ENCODE results near the gene ADAM10. TPM values are rescaled to one million over a fixed set of nuclear protein-coding genes. Genes with fewer than 3 reads are reported as not detected.

Gene ADAM10
- total RNA-seq, 2 donors from 2014 or later: 191 to 211 TPM

DNA sequence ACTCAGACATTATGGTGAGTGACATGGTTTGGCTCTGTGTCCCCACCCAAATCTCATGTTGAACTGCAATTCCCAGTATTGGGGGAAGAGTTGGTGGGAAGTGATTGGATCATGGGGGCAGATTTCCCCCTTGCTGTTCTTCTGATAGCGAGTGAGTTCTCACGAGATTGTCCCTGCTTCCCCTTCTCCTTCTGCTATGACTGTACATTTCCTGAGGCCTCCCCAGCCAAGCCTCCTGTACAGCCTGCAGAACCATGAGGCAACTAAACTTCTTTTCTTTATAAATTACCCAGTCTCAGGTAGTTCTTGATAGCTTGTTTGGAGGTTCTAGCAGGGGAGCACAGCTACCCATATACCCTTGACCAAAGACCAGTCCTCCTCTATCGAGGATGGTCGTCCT is 45.9 kb downstream of the ADAM10 start:
- no peak overlapping the region for H3K27ac ChIP-seq (ENCODE audit: low read depth, low read length)
- DNase-seq: no peak
- no peak overlapping the region for H3K27ac Mint-ChIP-seq
- no peak overlapping the region for H3K4me3 ChIP-seq (ENCODE audit: low read length)
- H3K4me1 ChIP-seq (ENCODE audit: control insufficient read depth, insufficient read depth, low read length): no peaks in the 10 kb centered on the region
- peaks cover 14% of the 10 kb centered on the region for H3K9me3 Mint-ChIP-seq
- no peak overlapping the region for H3K9ac ChIP-seq (ENCODE audit: extremely low read depth, low read length, poor library complexity, severe bottlenecking)
- no peaks in the 10 kb centered on the region for H3K27me3 Mint-ChIP-seq (ENCODE audit: insufficient read depth)
- H3K27me3 ChIP-seq (ENCODE audit: control insufficient read depth, insufficient read depth, low read length, poor library complexity, severe bottlenecking): no peaks in the 10 kb centered on the region
- 96 to 100% methylated on average over 2 to 4 of the region's 4 CpGs for WGBS, 2 experiments (ENCODE audit: insufficient coverage in 1 of 2, insufficient read length in 1 of 2)
- TF ChIP-seq, protein P1, sequence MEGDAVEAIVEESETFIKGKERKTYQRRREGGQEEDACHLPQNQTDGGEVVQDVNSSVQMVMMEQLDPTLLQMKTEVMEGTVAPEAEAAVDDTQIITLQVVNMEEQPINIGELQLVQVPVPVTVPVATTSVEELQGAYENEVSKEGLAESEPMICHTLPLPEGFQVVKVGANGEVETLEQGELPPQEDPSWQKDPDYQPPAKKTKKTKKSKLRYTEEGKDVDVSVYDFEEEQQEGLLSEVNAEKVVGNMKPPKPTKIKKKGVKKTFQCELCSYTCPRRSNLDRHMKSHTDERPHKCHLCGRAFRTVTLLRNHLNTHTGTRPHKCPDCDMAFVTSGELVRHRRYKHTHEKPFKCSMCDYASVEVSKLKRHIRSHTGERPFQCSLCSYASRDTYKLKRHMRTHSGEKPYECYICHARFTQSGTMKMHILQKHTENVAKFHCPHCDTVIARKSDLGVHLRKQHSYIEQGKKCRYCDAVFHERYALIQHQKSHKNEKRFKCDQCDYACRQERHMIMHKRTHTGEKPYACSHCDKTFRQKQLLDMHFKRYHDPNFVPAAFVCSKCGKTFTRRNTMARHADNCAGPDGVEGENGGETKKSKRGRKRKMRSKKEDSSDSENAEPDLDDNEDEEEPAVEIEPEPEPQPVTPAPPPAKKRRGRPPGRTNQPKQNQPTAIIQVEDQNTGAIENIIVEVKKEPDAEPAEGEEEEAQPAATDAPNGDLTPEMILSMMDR (conservative IDR thresholded peaks at IDR 0.05): no peak
- no peaks in the 10 kb centered on the region for H3K4me1 Mint-ChIP-seq
- H3K36me3 Mint-ChIP-seq (ENCODE audit: low read depth): peaks cover 59% of the 10 kb centered on the region
- H3K9me3 ChIP-seq (ENCODE audit: control insufficient read depth, low read length): peaks cover 30% of the 10 kb centered on the region
- no peak overlapping the region for H3K4me3 Mint-ChIP-seq
- H3K36me3 ChIP-seq (ENCODE audit: control insufficient read depth, insufficient read depth, low read length): peaks cover 46% of the 10 kb centered on the region

DNA sequence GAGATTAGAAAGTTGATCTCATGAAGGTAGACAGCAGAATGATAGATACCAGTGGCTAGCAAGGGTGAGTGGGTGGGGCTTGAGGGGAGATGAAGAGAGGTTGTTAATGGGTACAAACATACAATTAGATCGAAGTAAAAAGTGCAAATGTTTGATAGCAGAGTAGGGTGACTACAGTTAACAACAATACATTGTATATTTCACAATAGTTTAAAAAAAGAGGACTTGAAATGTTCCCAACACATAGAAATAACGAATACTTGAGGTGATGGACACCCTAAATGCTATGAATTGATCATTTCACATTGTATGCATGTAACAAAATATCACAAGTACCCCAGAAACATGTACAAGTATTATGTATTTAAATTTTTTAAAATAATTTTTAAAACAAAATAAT is 47.3 kb downstream of the ADAM10 start:
- 100% methylated on average over 1 of the region's 2 CpGs for WGBS, 2 experiments (ENCODE audit: insufficient coverage in 1 of 2, insufficient read length in 1 of 2)
- peaks cover 14% of the 10 kb centered on the region for H3K9me3 Mint-ChIP-seq
- H3K27ac Mint-ChIP-seq: no peak overlapping the region
- TF ChIP-seq, protein P1 (conservative IDR thresholded peaks at IDR 0.05): no peak
- H3K9me3 ChIP-seq (ENCODE audit: control insufficient read depth, low read length): peaks cover 32% of the 10 kb centered on the region
- no peaks in the 10 kb centered on the region for H3K4me1 ChIP-seq (ENCODE audit: control insufficient read depth, insufficient read depth, low read length)
- DNase-seq: no peak
- no peak overlapping the region for H3K4me3 Mint-ChIP-seq
- no peak overlapping the region for H3K9ac ChIP-seq (ENCODE audit: extremely low read depth, low read length, poor library complexity, severe bottlenecking)
- peaks cover 6% of the 10 kb centered on the region for H3K4me1 Mint-ChIP-seq
- H3K36me3 ChIP-seq (ENCODE audit: control insufficient read depth, insufficient read depth, low read length): peaks cover 38% of the 10 kb centered on the region
- no peaks in the 10 kb centered on the region for H3K27me3 ChIP-seq (ENCODE audit: control insufficient read depth, insufficient read depth, low read length, poor library complexity, severe bottlenecking)
- H3K4me3 ChIP-seq (ENCODE audit: low read length): no peak overlapping the region
- no peaks in the 10 kb centered on the region for H3K27me3 Mint-ChIP-seq (ENCODE audit: insufficient read depth)
- no peak overlapping the region for H3K27ac ChIP-seq (ENCODE audit: low read depth, low read length)
- H3K36me3 Mint-ChIP-seq (ENCODE audit: low read depth): peaks cover 52% of the 10 kb centered on the region

DNA sequence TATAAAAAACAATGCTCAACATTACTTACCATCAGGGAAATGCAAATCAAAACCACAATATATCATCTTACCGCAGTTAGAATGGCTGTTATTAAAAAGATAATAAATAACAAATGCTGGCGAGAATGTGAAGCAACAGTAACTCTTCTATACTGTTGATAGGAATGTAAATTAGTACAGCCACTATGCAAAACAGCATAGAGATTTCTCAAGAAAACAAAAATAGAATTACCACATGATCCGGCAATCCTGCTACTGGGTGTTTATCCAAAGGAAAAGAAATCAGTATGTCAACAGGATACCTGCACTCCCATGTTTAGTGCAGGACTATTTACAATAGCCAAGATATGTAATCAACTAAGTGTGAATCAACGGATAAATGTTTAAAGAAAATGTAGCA is 48.1 kb downstream of the ADAM10 start:
- Histone ChIP-seq H3K4me3 (ENCODE audit: low read length) (no peak overlapping the region), H3K9ac (ENCODE audit: extremely low read depth, low read length, poor library complexity, severe bottlenecking) (no peak overlapping the region), H3K9me3 (ENCODE audit: control insufficient read depth, low read length) (peaks cover 32% of the 10 kb centered on the region), H3K4me1 (ENCODE audit: control insufficient read depth, insufficient read depth, low read length) (no peaks in the 10 kb centered on the region), H3K36me3 (ENCODE audit: control insufficient read depth, insufficient read depth, low read length) (peaks cover 38% of the 10 kb centered on the region), H3K27ac (ENCODE audit: low read depth, low read length) (no peak overlapping the region), H3K27me3 (ENCODE audit: control insufficient read depth, insufficient read depth, low read length, poor library complexity, severe bottlenecking) (no peaks in the 10 kb centered on the region)
- H3K4me1 Mint-ChIP-seq: peaks cover 7% of the 10 kb centered on the region
- no peaks in the 10 kb centered on the region for H3K27me3 Mint-ChIP-seq (ENCODE audit: insufficient read depth)
- peaks cover 52% of the 10 kb centered on the region for H3K36me3 Mint-ChIP-seq (ENCODE audit: low read depth)
- DNase-seq: no peak
- TF ChIP-seq, protein P1 (conservative IDR thresholded peaks at IDR 0.05): no peak
- H3K4me3 Mint-ChIP-seq: no peak overlapping the region
- 91 to 95% methylated on average over 1 of the region's 4 CpGs for WGBS, 2 experiments (ENCODE audit: insufficient coverage in 1 of 2, insufficient read length in 1 of 2)
- H3K27ac Mint-ChIP-seq: no peak overlapping the region
- peaks cover 14% of the 10 kb centered on the region for H3K9me3 Mint-ChIP-seq
